SH-SY5Y (cell line): Measurements from ENCODE around the gene TAPBPL.

Experiments
- GATA2 ChIP-seq: IDR thresholded peaks from 2 replicates; pipeline ENCODE4 v1.6.1; 2011; ENCODE audit warnings: mild to moderate bottlenecking, low read depth, low read length
- GATA3 ChIP-seq: IDR thresholded peaks from 2 replicates; pipeline ENCODE4 v1.6.1; 2011; ENCODE audit warnings: low read depth, mild to moderate bottlenecking, low read length, moderate library complexity

Gene TAPBPL

DNA sequence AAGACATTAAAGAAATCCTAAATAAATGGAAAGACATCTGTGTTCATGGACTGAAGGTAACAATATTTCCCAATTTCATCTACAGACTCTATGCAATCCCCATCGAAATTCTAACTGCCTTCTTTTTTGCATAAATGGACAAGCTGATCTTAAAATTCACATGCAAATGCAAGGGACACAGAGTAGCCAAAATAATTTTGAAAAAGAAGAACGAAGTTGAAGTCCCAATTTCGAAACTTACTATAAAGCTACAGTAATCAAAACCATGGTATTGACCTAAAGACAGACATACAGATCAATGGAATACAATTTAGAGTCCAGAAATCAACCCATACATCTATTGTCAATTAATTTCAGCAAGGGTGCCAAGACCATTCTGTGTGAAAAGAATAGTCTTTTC is 23.5 kb upstream of the TAPBPL start:
- no peak for TF ChIP-seq GATA3
- no peak for TF ChIP-seq GATA2

DNA sequence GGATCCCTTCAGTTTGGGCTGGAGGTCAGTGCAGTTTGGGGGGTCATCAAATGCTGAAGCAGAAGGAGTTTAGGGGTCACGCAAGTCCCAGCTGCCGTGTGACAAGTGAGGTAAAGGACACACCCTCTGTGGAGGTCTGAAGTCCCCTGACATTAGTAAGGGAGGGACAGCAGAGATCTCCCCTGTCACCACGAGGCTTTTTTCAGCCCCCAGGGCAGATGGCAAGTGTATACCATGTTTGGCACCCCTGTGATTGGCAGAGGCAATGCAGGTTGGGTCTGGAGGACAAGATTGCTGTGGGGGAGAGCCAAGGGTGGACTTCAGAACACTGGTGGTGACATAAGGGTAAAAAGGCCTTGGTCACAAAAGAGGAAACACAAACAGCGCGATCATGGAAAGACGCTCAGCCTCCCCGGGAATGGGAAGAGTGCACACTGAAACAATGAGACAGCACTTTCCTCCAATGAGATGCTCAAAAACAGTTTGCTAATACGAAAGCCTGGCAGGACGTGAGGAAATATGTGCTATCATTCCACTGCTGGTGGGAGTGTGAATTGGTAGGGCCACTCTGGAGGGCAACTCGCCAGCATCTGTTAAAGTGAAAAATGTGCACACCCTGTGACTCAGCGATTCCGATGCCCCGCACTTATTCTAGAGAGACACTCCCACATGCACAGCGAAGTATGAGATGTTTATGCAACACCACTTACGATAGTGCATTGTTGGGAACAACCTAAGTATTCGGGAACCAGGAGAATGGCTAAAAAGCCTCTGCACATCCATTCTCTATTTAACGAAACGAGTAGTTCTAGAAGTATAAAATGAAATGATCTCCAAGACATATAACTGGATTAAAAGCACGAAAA is 21.5 kb upstream of the TAPBPL start:
- TF ChIP-seq GATA2 (no peak), GATA3 (no peak)

DNA sequence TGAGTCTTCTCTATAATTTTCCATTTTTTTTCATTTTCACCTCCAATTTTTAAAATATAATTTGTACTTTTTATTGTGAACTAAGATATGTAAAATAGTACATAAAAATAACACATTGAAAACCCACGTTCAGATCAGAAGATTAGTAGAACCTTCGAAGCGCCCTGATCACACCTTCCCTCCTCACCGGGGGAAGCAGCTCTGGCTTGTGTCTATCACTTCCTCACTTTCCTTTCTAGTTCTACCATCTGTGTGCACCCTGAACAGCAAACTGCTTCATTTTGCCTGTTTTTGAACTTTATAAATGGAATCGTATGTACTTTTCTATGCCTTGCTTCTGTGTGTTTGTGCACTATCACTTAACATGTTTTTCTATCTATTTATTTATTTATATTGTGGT is 18.9 kb upstream of the TAPBPL start:
- TF ChIP-seq GATA3 (no peak), GATA2 (no peak)

DNA sequence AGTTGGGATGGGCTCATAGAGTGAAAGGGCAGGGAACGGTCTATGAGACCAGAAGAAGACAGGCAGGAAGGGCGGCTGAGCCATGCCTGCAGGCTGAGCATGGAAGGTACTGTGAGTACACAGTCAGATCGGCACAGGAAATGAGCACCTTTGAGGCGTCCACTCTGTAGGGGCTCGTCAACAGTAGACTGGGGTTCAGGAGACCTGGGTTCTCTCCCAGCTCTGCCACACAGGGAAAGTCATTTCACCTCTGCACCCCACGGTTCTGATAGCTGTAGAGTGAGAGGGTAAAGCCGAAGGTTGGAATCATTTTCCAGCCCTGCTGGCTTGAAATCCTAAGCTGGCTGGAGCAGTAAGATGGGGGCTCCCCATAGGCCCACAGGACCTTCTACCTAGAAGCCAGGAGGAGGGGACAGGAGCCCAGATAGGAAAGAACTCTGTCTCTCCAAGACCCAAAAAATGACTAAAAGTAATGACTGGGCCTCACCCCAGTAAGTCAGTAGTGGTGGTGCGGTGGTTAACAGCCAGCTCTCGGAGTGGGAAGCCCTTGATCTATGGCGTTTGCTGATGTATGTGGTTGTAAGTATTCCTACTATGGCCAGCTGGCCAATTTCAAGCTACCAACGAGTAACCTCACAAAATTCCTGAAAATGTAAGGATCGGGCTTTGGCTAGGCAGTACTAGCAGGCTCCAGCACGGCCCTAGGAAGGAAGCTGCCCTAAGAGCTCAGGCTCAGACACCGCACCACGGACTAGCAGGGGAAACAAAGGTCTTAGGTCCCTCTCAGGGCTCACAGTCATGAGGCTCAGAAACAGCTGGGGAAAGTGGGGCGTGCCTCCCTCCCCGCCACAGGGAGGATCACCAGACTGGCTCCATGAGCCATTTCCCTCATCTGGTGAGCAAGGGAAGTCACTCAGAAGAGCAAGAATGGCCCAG is 17.4 kb upstream of the TAPBPL start:
- TF ChIP-seq GATA3 (no peak), GATA2 (no peak)

DNA sequence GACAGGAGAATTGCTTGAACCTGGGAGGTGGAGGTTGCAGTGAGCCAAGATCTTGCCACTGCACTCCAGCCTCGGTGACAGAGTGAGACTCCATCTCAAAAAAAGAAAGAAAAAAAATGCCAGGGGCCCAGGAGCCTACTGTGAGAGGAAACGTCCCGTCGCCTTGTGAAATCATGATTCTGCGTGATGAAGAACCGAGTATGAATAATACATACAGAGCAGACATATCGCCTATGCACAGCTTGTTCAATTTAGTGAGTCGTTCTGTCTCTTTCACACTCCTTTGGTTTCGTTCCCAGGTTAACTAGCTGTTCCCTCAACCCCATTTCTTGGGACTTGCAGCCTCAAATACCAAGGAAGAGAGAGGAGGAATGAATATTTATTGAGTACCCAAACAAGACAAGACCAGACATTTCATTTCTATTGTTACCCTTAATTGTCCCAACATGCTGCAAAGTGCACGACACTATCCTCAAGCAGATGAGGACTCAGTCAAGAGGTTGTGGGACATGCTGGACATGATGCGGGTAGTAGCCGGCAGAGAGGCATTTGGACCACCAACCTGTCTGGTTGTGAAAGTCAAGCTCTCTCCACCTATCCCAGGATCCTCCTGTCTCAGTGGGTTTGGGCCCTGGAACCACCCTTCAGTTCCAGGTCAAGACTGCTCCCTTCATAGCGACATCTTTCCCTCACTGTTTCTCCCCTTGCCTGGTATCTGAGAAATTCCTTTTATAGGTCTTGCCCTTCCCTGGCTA is 15.7 kb upstream of the TAPBPL start:
- TF ChIP-seq GATA3 (no peak), GATA2 (no peak)

DNA sequence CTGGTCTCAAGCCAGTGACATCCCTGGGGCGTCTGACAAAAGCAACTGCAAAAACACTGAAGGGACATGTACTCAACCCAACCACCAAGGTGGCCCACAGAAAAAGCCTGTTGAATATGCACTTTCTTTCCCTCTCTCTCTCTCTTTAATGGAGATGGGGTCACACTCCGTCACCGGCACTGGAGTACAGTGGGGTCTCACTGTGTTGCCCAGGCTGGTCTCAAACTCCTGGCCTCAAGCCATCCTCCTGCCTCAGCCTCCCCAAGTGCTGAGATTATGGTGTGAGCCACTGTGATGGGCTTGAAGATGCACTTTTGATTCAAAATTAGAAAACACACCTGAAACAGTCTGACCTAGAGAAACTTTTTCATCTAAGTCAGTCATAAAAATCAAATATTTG is 14.3 kb upstream of the TAPBPL start:
- TF ChIP-seq GATA2, result no peak
- TF ChIP-seq GATA3, result no peak

DNA sequence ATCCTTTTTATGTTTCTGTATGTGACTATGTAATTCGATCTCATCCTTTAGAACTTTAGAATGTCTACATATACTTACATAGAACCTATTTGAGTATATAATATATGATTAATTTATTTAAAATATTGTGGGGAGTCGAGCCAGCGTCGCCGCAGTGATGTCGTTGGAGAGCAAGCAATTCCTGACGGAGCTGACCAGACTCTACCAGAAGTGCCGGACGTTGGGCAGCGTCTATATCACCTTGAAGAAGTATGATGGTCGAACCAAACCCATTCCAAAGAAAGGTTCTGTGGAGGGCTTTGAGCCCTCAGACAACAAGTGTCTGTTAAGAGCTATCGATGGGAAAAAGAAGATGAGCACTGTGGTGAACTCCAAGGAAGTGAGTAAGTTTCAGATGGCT is 13.5 kb upstream of the TAPBPL start:
- TF ChIP-seq GATA3, result no peak
- no peak for TF ChIP-seq GATA2

DNA sequence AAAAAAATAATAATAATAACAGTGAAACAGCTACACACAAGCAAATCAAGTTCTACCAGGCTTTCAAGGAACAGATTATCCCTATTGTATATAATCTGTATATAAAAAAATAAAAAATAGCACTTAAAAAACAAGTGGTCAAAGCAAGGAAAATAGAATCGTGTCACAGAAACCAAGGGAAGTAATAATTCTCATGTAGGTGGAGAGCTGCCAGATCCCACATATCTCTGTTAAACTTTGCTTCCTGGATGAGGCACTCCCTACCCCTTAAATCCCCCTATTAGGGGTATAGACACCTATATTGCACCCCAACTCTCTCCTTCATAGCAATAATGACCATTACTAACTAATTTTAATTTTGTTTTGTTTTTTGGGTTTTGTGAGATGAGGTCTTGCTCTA is 11.5 kb upstream of the TAPBPL start:
- TF ChIP-seq GATA2 (no peak), GATA3 (no peak)

DNA sequence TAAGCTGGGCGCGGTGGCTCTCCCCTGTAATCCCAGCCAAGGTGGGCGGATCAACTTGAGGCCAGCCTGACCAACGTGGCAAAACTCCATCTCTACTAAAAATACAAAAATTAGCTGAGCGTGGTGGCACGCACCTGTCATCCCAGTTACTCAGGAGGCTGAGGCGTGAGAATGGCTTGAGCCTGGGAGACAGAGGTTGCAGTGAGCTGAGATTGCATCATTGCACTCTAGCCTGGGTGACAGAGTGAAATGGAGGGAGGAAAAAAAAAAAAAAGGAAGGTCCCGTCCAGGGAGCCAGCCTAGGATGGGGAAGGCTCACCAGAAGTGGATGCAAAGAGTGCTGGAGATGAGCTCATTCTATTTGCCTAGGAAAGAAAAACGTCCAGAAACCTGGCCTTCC is 9.0 kb upstream of the TAPBPL start:
- TF ChIP-seq GATA2 (no peak), GATA3 (no peak)

DNA sequence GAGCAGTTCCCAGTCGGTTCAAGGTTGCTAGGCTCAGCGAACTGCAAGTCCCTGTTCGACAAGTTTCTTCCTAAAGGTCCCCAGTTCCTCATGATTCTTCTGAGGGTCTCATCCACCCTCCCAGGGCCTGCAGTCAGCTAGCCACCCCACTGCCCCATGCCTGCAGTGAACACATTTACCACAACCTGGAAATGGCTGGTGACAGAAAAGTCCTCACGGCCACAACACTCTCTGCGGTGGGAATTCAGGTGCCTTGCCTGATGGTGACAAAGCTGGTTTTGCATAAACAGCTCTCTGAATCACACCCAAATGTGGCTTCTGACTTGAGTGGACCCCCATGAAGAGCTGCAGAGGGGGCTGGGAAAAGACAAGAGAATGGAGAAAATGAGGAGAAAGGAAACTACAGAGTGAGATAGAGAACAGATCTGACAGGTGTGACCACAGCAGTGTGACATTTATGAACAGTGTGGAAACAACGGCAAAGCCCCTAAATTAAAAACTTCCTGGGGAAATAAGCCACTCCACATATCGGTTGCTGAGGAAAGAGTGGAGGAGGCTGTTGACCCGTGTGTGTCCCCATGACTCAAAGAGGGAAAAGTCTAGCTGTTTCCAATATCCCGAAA is 8.4 kb upstream of the TAPBPL start:
- TF ChIP-seq GATA2 (no peak), GATA3 (no peak)

DNA sequence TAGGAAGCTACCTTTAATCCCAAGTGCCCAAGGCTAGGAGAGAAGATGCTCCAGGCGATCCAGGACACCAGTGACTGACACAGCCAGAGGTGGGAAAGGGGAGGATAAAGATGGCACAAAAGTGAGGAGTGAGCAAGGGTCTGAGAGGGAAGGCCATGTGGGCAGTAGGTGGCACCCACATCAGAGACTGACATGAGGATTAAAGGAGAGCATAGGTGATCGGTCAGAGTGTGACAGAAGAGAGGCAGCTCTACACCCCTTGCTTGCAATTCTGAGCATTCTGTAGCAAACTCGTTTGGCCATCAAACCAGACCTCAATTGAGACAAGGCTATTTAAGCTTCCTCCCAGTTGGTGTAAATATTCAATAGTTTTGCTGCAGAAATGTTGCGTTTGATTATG is 7.8 kb upstream of the TAPBPL start:
- TF ChIP-seq GATA2, result no peak
- TF ChIP-seq GATA3, result no peak

DNA sequence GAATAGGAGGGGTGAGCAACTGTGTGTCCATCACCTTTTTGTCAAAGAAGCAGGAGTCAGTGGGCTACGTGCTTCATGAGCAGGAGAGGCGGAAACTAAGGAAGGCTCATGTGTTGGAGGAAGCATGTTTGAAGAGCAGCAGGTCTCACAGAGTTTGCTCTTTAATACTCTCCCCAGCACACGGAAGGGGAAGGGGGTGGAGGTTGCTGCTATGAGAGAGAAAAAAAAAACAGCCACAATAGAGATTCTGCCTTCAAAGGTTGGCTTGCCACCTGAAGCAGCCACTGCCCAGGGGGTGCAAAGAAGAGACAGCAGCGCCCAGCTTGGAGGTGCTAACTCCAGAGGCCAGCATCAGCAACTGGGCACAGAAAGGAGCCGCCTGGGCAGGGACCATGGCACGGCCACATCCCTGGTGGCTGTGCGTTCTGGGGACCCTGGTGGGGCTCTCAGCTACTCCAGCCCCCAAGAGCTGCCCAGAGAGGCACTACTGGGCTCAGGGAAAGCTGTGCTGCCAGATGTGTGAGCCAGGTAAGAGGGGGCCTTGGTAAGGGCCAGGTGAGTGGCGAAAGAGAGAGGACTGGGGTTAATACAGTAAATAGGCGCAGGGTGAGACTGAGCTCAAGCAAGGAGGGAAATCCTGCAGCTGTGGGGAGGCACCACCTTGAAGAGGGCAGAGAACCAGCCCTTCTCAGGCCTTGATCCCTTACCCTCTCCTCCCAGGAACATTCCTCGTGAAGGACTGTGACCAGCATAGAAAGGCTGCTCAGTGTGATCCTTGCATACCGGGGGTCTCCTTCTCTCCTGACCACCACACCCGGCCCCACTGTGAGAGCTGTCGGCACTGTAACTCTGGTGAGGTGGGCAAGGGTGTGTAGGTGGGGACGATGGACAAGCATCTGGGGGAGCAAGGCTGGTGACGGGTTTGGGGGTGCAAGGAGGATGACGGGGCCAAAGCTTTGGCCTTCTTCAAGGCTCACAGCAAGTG is 6.8 kb upstream of the TAPBPL start, which contains the start of gene CD27:
TSS of gene CD27 (plus strand) at position 252 of the 985 bp plus-strand sequence. CDS start at position 393, 141 bp downstream.
- TF ChIP-seq GATA2, result no peak
- TF ChIP-seq GATA3, result no peak
